Lower leg skin (tissue), 3 donors: ENCODE results near the gene CD38.

Experiments
- POLR2A ChIP-seq, 2 donors: fragments of 450-650 bp; IDR thresholded peaks; one replicate each; pipeline ENCODE4 v1.6.1; 2016 to 2017; ENCODE audit warnings: antibody characterized with exemption in 2 of 2, mild to moderate bottlenecking in 1 of 2, moderate library complexity in 1 of 2
- TF ChIP-seq, protein P1 (sequence below), 3 donors: fragments of 450-650 bp; IDR thresholded peaks; one replicate each; pipeline ENCODE4 v1.5.1; 2016; ENCODE audit warnings: antibody characterized with exemption in 3 of 3, mild to moderate bottlenecking in 3 of 3, moderate library complexity in 2 of 3

DNA sequence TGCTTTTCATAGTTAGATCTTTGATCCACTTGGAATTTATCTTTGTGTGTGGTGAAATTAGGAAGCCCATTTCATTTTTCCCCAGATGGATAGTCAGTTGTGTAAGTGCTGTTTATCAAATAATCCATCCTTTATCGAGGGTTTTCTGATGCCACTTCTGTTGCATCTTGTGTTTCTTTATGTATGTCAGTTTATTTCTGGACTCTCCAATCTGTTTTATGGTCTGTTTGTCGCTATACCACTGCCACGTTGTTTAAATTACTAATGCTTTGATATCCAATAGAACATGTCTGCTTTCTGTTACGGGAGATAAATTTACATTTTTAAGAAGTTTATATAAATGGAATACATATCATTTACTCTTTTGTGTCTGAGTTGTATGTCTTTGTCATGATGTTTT is 21.0 kb downstream of the CD38 start:
- TF ChIP-seq, protein P1, sequence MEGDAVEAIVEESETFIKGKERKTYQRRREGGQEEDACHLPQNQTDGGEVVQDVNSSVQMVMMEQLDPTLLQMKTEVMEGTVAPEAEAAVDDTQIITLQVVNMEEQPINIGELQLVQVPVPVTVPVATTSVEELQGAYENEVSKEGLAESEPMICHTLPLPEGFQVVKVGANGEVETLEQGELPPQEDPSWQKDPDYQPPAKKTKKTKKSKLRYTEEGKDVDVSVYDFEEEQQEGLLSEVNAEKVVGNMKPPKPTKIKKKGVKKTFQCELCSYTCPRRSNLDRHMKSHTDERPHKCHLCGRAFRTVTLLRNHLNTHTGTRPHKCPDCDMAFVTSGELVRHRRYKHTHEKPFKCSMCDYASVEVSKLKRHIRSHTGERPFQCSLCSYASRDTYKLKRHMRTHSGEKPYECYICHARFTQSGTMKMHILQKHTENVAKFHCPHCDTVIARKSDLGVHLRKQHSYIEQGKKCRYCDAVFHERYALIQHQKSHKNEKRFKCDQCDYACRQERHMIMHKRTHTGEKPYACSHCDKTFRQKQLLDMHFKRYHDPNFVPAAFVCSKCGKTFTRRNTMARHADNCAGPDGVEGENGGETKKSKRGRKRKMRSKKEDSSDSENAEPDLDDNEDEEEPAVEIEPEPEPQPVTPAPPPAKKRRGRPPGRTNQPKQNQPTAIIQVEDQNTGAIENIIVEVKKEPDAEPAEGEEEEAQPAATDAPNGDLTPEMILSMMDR (IDR thresholded peaks at IDR 0.05) = no peak
- no peak for TF ChIP-seq POLR2A (IDR thresholded peaks at IDR 0.05)
